GM12864 (cell line): ENCODE data around the gene EIF1.

Experiments
- DNase-seq: peaks from one replicate; pipeline ENCODE4 v3.0.0-alpha.2; 2011; ENCODE audit warnings: low read depth
- H3K4me3 ChIP-seq: 2 replicates; pipeline ENCODE4 v1.5.1; 2011; ENCODE audit warnings: mild to moderate bottlenecking, low read depth, low read length, control low read depth
- TF ChIP-seq, protein P1 (sequence below): IDR thresholded peaks from 2 replicates; pipeline ENCODE4 v1.5.1; 2011; ENCODE audit warnings: low read depth, mild to moderate bottlenecking, moderate library complexity, low read length, control low read depth, inconsistent platforms; ENCODE audit errors: missing control alignments

The EIF1 gene

DNA sequence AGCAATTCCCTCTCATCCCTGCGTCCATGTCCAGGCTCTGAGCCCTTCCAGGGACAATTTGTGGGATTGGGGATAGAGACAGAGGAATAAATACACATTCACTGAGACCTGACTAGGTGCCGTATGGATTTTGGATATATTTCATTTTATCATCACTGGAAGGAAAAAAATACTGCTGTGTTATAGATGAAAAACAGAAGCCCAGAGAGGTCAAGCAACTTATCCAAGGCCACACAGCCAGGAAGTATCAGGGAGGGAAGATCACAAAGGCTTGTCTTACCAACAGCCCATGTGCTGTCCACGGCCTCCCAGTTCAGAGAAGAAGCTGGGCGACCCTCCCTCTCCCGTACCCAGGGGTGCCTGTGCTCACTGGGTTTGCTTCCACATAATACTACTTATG lies 51.8 kb downstream of the EIF1 start:
- TF ChIP-seq, protein P1, sequence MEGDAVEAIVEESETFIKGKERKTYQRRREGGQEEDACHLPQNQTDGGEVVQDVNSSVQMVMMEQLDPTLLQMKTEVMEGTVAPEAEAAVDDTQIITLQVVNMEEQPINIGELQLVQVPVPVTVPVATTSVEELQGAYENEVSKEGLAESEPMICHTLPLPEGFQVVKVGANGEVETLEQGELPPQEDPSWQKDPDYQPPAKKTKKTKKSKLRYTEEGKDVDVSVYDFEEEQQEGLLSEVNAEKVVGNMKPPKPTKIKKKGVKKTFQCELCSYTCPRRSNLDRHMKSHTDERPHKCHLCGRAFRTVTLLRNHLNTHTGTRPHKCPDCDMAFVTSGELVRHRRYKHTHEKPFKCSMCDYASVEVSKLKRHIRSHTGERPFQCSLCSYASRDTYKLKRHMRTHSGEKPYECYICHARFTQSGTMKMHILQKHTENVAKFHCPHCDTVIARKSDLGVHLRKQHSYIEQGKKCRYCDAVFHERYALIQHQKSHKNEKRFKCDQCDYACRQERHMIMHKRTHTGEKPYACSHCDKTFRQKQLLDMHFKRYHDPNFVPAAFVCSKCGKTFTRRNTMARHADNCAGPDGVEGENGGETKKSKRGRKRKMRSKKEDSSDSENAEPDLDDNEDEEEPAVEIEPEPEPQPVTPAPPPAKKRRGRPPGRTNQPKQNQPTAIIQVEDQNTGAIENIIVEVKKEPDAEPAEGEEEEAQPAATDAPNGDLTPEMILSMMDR = no peak
- DNase-seq = no peak
- no peak overlapping the region for H3K4me3 ChIP-seq

DNA sequence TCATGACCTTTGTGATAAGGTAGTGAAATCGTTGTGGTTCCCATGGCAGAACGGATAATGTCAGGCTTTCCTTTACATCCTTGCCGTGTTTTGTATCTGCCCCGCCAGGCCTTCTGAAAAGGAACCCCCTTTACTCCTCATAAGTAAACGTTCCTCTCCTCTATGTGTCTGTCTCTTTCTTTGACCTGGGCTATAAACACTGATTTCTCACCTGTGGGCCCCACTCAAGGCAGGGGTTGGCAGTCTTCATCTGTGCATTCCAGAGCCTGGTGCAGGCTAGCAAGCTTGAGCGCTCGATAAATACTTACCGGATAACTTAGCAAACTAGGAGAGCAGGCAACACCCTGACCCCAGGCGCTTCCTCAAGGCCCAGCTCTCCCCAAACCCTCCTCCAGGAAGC lies 53.0 kb downstream of the EIF1 start:
- TF ChIP-seq, protein P1 = no peak
- no peak for DNase-seq
- H3K4me3 ChIP-seq = no peak overlapping the region
